GM19452 (cell line): ENCODE results near the gene YDJC.
A peak's percentile ranks its signal among the peaks of the same experiment; 100 is the strongest.
"Not testable (repeated sequence)": the region's sequence is repeated elsewhere in the genome, so short reads cannot be mapped to it uniquely, and the experiment has no call there.

Experiments
- ATAC-seq: cut with Tn5 transposase; IDR thresholded peaks from one replicate; pipeline ENCODE4 v1.9.1; 2021; ENCODE audit not compliant: unreplicated experiment

The YDJC gene

DNA sequence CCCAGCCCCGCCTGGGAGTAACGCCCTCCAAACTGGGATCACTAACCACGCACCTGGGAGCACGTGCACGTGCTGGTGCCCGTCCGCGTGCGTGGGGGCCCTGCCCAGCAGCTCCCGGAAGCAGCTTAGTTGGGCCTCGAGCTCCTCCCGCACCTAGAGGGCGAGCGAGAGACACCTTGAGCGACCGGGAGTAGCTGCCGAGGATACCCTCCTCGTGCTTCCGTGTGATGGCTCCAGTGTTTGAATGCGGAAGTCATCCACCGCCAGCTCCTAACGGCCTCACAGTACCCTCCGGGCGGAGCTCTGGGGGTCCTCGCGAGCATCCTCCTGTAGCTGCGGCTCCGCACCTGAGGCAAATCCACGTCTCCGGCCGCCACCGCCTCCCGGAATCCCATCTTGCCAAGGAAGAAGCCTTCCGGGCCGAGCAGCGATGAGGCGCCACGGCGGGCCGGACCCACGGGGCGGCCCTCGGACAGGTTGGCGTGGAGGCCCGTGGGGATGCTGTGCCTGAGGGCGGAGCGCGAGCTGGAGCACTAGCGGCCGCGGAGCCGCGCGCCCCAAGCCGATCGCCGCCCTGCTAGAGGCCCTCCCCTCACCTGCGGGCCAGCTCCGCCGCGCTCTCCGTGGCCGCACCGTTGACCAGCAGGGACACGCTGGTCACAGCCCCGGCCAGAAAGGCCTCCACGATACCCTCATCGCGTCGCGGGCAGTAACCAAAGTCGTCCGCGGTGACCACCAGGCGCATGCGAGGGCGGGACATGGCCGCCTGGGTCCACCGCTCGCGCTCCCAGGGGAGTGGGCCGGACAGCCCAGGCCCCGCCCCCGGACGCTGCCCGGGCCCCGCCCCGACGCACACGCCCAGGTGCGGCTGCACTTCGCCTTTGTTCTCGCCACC is at the start of gene YDJC:
Gene YDJC, minus strand, starts transcription at position 768 of the 895 bp plus-strand sequence. Its CDS starts 8 bp downstream, at position 760.
- peak; percentile 74 for ATAC-seq

- ATAC-seq, result no peak
Observed at GRCh38 chr22:21679383-21679782, 49.6 kb upstream of the YDJC start.

GRCh38 chr22:21678842-21679241 is 49.0 kb upstream of the YDJC start:
- not testable (repeated sequence) for ATAC-seq

GRCh38 chr22:21677606-21678443 is 48.0 kb upstream of the YDJC start:
- no peak for ATAC-seq

DNA sequence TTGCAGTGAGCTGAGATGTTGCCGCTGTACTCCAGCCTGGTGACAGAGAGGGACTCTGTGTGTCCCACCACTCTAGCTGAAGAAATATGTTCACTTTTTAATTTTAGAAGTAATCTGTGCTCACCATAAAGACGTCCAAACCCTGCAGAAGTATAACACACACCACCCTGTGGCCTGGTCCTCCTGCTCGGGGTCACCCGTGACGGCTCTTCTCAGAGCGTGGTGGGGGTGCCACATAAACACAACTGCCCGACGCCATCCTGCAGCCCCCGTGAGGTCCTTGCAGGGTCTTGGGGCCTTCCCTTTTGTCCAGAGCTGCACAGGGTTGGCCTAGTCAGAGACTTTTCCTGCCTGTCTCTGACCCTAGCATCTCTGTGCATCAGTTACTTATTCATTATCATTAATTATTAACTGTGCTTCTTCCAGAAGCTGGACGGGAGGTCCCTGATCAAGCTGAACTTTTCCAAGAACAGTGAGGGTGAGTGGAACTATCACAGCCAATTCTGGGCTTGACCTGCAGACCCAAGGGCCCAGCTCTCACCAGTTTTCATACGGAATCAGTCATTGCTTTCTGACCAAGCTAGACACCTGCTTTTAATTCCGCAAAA is 44.9 kb upstream of the YDJC start:
- ATAC-seq, result no peak

DNA sequence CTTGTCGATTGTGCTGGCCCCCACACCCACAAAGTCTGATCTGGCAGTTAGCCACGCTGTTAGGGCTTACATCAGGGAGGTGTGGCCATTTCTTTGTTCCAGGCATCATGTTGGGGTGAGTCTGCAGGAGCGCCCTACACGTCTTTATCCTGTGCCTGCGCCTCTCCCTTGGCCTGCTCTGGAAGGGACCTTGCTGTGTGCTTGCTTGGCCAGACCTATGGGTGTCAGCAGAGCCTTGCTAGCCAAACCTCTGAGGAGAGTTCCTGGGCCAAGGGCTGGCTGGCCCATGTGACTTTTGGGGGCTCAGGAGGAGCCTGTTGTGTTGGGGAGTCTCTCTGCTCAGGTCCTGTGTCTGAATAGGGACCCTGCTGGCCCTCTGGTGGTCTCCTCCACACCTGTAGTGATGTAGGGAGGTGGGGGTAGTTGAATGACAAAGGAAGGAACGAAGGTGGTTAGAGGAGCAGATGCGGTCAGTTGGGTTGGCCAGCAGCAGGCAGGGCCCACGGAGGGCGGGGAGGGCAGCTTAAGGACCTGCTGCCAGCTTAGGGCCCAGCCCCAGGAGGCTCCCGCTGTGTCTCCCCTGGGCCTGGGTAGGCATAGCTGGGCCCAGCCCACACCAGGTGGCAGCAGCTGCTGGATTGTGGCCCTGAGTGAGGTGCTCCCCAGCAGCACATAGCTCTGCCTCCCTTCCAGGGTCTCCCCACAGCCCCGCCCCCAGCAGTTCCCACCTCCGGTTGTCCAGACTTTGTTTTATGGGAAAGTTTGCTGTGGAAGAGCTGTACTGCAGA is 43.9 kb upstream of the YDJC start:
- ATAC-seq, result no peak

GRCh38 chr22:21672107-21672629 is 42.3 kb upstream of the YDJC start:
- ATAC-seq, result no peak

DNA sequence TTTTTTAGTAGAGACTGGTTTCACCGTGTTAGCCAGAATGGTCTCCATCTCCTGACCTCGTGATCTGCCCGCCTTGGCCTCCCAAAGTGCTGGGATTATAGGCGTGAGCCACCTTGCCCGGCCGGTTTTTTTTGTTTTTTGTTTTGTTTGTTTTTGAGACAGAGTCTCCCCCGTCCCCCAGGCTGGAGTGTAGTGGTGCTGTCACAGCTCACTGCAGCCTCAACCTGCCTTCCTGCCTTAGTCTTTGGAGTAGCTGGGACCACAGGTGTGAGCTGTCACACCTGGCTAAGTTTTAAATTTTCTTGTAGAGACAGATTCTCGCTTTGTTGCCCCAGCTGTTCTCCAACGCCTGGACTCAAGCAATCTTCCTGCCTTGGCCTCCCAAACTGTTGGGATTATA is 39.2 kb upstream of the YDJC start:
- no peak for ATAC-seq

GRCh38 chr22:21666786-21667185 is 37.0 kb upstream of the YDJC start:
- no peak for ATAC-seq

DNA sequence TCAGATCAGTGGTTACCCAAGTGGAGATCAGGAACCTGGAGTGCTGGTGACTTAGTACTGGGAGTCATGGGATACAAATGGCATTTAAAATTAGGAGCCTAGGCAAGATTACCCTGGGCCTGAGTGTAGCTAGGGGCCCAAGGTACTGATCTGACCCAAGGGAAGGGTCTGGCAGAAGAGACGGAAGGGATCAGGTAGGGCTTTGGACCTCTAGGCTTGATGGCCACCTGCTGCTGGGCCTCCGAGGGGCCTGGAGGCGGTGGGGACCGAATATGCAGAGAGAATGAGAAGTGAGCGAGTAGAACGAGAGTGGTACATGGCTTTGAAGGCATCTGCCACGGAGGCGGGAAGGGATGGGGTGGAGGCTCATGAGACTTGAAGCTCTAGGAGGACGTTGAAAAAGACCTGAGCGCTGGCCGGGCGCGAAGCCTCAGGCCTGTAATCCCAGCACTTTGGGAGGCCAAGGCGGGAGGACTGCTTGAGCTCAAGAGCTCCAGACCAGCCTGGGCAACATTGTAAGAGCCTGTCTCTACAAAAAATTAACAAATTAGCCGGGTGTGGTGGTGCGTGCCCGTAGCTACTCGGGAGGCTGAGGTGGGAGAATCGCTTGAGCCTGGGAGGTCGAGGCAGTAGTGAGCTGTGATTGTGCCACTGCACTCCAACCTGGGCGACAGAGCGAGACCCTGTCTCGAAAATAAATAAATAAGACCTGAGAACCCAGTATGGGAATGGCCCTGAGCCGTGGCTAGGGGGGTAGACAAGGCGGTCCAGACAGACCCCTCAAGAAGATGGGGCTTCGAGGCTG is 35.4 kb upstream of the YDJC start:
- ATAC-seq, result no peak

DNA sequence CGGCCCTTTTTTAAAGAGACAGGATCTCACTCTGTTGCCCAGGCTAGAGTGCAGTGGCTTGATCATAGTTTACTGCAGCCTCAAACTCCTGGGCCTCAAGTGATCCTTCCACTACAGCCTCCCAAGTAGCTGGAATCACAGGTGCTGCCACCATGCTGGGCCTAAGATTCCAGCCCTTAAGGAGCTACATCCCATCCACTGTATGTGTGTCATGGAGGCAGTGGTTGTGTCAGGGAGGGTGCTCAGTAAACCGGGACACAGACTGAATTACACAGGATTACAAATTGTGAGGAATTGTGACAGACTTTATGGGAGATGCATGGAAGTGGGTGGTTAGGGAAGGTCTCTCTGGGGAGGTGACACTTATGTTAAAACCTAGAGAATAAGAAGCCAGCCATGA is 33.9 kb upstream of the YDJC start:
- ATAC-seq, result no peak

- ATAC-seq, result no peak
Observed at GRCh38 chr22:21661991-21662390, 32.2 kb upstream of the YDJC start.

DNA sequence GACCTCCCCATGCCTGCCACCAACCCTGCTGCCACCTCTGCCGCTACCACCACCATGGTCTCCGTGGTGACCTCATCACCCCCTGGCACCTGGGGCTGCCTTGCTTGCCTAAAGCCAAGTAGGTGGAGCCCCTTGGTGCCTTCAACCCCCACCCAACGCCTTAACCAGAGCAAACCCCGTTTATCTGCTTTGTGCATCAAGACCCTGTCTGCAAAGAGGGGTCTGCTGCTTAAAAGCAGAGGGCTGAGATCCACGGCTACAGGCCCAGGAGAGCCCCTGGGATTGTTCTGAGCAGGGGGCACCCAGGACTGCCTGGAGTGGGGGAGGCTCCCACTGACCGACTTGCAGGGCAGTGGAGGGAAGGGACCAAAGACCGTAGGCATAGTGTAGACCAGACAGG is 31.1 kb upstream of the YDJC start:
- no peak for ATAC-seq

DNA sequence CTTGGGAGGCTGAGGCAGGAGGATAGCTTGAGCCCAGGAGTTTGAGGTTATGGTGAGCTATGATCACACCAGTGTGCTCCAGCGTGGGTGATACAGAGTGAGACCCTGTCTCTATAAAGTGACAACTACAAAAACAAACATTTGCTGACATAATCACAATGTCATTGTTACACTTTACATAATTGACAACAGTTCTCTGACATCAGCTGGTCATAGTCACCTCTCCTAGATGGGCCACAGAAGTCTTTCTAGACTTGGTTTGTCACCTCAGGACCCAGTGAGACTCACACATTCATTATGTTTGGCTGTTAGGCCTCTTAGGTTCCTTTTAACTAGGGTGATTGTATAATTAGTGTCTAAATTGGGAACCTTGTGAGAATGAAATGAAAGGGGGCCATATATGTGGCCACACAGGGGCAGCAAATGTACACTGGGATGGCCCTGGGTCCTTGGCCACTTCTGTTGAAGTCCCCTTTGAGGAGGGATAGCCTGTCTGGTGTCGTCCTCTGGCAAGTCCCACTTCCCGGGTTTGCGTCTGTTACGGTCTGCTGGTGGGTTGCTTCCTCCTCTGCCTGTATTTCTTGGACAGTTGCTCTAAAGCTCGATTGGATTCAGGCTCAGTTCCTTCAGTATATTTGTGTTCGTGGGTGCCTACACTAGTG is 30.2 kb upstream of the YDJC start:
- no peak for ATAC-seq

DNA sequence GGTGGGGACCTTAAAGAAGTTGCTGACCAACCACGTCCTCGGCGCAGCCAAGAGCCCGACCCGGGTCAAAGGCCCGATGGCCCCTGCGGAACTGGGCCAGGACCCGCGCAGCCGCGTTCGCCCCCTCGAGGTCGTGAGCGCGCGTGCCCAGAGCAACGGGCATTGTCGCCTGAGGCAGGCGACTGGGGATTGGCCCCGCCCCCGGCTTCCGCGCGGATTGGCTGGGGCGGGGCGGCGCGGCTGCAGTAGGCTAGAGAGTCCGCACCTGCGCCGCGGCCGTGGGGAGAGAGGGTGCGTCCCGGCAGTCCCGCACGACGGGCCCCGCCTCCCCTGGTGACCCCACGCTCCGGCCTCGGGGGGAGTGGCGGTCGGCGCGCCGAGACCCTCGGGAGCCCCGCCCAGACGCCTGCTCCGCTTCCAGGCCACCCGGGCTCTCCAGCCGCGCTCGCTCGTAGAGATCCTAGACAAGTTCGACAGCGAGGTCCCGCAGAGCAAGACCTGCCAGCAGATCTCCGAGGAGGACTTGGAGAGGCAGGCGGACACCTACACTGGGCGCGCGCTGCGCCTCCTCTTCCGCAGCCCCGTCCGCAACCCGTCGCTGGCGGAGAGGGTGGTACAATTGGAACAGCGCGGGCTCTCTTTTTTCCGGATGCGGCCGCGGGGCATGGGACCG is 27.7 kb upstream of the YDJC start:
- peak; percentile 78 for ATAC-seq

GRCh38 chr22:21657020-21657359 is 27.2 kb upstream of the YDJC start:
- no peak for ATAC-seq

DNA sequence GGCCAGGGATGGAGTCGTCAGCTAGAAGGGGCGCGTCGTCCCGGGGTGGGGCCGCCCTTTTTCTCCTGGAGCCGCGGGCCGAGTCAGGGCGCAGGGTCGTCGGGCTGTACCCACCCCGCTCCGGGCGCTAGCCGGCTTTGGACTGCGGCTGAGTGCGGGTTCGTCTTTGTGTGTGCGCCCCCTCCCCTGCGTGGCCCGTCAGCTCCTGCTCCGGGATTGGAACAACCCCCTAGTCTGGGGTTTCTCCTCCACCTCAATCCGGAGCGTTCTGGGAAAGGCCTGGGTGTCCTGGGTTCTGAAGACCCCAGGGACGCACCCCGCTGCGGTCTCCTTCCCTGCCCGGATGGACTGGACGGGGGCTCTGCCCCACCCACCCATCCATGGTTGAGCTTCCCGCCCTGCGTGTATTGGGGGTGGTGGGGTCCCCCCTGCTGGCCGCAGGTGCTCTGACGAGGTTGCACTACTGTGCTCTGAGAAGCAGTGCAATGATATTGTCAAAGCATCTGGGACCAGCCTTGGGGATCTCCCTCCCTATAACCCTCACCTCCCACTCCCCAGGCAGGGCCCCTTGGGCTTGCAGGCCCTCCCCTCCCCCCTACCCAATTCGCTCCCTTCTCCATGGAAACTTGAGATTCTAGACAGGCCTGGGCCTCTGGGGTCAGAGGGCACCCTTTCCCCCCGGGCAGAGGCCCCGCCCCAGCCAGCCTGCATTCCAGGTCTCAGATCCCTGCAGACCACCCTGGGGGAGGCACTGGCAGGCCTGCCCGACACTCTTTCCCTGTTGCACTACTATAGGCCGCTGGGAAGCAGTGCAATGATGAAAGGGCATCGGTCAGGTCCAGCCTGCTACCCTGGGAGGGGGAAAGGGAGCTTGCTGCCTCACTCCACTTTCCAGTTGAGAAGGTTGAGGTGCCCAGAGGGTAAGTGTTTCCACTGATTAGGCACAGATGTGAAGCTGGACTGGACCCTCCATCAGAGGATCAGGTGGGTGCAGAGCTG is 23.0 kb upstream of the YDJC start:
- no peak for ATAC-seq
